ENCODE data around the gene SMIM44.

DNA sequence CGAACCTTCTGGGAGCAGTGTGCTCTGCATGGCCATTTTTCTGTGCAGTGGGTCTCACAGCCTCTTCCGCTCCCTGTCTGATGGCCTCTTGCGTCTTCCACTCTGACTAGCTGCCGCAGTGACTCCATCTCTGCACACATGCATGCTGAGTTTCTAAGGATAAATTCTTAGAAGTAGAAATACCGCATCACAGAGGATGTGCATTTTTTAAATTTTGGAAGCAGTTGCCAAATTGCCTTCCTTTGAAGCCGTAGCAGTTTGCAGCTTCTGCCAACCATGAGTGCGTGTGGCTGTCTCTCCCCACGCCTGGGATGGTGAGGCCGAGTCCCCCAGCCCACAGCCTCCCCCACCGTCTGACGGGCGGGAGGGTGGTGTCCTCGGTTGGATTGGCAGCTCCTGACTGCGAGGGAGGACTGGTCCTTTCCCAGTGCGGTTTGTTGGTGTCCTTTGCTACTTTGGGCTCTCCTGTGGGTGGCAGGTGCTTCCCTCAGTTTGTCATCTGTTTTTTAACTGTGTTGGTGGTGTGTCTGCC lies 32.7 kb upstream of the SMIM44 start:
- TF ChIP-seq, protein P1, sequence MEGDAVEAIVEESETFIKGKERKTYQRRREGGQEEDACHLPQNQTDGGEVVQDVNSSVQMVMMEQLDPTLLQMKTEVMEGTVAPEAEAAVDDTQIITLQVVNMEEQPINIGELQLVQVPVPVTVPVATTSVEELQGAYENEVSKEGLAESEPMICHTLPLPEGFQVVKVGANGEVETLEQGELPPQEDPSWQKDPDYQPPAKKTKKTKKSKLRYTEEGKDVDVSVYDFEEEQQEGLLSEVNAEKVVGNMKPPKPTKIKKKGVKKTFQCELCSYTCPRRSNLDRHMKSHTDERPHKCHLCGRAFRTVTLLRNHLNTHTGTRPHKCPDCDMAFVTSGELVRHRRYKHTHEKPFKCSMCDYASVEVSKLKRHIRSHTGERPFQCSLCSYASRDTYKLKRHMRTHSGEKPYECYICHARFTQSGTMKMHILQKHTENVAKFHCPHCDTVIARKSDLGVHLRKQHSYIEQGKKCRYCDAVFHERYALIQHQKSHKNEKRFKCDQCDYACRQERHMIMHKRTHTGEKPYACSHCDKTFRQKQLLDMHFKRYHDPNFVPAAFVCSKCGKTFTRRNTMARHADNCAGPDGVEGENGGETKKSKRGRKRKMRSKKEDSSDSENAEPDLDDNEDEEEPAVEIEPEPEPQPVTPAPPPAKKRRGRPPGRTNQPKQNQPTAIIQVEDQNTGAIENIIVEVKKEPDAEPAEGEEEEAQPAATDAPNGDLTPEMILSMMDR (IDR thresholded peaks at IDR 0.05) = no peak
- no peak for TF ChIP-seq POLR2A (IDR thresholded peaks at IDR 0.05)

Data from thyroid gland (tissue), 4 donors.